CD4-positive, alpha-beta T cell treated with Interleukin-6 at 100 ng/mL for 8 hours (primary cell): ENCODE results near the gene ZNF423.

Experiments used
- DNase-seq: peaks from one replicate; pipeline ENCODE4 v3.0.0-alpha.2; 2020; ENCODE audit warnings: mixed read lengths, low spot score

Gene ZNF423

DNA sequence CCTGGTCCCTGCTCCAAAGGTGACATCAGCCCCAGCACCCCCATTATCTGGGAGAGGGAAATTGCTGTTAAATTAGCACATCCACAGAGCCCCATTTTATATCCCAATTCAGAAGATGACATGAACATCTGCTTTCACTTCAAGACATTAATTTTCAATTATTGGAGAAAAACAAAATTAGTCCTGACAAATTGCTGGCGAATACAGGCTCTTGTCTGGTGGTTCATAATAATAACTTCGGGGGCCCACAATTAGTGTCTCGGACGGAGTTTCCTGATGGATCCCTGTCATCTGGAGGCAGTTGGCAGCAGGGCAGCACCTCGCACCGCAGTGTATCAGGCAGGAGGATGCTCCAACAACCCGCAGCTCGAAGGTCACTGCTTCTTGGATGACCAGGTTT lies 7.4 kb downstream of the ZNF423 start:
- no peak for DNase-seq

- no peak for DNase-seq
These were observed 9.1 kb downstream of the ZNF423 start for GRCh38 chr16:49846800-49847199.

GRCh38 chr16:49844359-49844758 lies 11.6 kb downstream of the ZNF423 start:
- no peak for DNase-seq

DNA sequence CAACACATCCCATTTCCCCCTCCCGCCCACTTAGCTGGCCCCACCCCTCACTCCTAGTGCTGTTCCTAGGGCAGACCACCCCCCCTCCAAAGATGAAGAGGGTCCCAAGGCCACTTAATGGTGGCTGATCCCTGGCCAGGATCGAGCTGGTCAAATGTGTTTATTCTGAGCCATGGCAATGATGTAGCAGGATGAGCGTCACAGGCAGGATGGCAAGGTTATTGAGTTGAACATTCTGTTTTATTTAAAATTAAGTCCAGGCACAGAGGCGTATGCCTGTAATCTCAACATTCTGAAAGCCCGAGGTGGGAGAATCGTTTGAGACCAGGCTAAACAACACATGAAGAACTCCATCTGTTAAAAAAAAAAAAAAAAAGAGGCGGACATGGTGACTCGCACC lies 12.2 kb downstream of the ZNF423 start:
- no peak for DNase-seq

DNA sequence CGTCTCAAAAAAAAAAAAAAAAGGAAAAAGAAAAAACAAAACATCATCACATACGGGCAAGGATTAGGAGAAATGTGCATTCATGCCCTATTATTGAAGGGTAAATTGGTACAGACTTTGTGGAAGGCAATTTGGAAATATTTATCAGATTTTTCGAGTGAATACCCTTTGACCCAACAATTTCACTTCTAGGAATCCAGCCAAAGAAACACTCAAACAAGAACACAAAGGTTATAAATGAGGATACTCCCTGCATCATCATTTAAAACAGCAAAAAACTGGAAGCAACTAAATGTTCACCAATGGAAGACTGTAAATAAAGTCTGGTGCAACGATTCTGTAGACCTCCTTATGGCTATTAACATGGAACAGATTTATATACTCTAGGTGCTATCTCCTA lies 12.9 kb downstream of the ZNF423 start:
- DNase-seq = no peak

DNA sequence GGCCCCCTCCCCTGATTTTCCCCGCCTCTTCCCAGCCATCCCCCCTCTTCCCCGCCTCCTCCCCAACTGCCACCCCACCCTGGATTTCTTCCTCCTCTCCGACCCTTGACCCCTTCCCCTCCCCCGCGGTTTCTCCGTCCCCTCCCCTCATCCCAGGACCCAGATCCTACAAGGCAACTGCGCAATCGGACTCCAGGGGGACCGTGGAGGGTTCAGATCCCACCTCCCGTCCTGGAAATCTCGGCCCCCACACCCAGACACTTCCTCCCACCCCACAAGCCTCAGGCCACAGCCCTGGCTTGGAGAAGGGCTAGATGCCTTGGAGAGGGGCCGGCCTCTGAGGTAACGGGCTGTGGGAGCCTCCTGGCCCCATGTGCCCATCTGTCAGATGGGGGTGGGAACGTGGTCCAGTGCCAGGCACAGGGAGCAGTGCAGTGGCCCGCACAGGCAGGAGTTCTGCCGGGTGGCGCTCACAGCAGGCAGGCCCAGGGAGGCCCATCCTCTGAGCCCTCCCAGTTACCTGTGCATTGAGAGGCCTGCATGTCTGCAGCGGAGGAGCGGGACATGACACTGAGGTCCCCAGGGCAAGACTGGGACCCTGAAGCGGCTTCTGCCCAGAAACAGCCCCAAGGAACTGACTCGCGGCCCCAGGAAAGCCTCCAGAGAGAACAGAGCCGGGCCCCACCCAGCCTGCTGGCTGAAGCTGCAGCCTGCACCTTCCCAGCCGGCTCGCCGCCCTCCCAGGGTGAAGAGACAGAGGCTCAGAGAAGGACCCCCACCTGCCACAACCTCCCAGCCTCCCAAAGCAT lies 16.7 kb downstream of the ZNF423 start:
- no peak for DNase-seq

- no peak for DNase-seq
These were observed 17.4 kb downstream of the ZNF423 start for GRCh38 chr16:49838441-49839016.

- no peak for DNase-seq
These were observed 18.1 kb downstream of the ZNF423 start for GRCh38 chr16:49837688-49838410.

DNA sequence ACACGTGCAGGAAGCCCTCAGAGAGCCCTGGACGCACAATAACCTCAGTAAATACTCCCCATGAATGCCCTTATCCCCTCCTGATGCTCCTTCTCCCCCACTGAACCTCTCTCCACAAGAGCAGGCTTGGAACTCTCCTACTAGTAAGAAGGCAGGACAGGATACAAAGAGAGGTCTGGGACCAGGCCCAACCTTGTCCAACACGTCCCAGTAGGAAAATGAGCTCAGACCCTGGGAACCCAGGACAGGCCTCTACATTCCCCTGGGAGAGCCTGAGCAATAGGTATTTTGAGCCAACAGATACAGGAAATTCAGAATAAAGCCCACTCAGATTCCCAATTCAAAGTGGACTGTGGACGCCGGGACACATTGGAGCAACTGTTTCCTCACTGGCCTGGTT lies 19.2 kb downstream of the ZNF423 start:
- no peak for DNase-seq

- no peak for DNase-seq
These were observed 19.7 kb downstream of the ZNF423 start for GRCh38 chr16:49836218-49836617.

- no peak for DNase-seq
These were observed 20.6 kb downstream of the ZNF423 start for GRCh38 chr16:49835161-49835777.

GRCh38 chr16:49834531-49835151 lies 21.3 kb downstream of the ZNF423 start:
- no peak for DNase-seq

DNA sequence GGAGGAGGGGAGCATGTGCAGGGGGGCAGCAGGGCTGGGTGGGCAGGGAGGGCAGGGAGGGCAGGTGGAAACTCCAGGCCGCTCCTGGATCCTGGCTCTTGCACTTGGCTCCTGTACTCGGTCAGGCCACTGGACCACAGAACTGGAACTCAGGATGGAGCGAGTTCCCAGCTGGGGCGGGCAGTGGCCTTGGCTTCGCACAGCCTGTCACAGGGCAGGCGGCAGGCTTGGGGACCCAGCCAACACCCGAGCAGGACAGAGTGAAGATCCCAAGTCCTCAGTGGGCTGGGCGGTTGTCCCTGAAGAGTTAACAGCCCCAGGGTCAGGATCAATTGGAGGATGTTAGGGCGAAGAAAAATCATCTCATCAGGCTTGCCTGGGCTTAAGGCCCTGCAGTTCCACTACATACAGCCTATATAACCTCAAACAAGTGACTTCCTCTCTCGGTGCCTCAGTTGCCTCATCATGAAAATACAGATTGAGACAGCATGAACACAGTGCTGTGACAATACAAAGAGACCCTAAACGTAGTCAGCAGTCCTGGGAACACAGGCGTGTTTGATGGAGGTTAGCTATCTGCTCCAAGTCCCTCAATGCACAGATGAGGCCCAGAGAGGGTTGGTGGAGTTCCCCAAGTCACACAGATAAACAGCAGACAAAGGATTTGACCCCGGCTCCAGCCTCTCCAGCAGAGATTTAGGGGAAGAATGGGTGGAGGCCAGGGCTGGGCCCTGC lies 21.9 kb downstream of the ZNF423 start:
- no peak for DNase-seq

- DNase-seq = no peak
These were observed 22.8 kb downstream of the ZNF423 start for GRCh38 chr16:49833085-49833484.

GRCh38 chr16:49832177-49832576 lies 23.7 kb downstream of the ZNF423 start:
- DNase-seq = no peak

GRCh38 chr16:49830873-49831272 lies 25.0 kb downstream of the ZNF423 start:
- no peak for DNase-seq

DNA sequence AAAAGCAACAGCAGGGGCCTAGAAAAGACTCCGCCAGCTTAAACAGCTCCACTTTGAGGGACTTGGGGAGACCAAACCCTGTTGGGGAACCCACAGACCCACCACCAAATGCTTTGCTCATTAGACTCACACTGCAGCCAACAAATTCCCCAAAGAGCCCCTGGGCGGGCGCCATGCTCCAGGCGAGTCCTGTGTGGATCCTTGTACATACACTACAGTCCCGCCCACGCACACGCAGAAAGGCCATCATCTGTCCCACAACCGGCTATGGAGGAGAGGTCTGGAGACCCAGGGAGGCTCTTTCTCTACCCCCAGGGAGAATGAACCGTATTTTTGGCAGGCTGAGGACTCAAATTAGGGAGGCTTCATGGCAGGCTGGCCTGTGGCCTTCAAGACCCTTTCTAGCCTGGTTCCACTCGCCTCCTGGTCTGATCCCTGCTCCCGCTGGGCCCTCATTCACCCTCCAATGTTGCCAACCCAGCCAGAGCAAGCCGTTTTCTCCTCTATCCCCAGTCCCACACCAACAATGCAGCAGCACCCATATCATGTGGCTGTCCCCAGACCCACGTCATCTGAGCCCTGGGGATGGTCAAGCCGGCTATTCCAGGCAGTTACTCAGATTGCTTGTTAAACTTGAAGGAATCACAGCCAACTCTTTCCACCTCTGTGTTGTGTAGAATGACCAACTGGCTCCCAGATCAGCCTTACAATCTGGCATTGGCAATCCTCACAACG lies 27.2 kb downstream of the ZNF423 start:
- no peak for DNase-seq

- no peak for DNase-seq
These were observed 28.0 kb downstream of the ZNF423 start for GRCh38 chr16:49827805-49828438.

DNA sequence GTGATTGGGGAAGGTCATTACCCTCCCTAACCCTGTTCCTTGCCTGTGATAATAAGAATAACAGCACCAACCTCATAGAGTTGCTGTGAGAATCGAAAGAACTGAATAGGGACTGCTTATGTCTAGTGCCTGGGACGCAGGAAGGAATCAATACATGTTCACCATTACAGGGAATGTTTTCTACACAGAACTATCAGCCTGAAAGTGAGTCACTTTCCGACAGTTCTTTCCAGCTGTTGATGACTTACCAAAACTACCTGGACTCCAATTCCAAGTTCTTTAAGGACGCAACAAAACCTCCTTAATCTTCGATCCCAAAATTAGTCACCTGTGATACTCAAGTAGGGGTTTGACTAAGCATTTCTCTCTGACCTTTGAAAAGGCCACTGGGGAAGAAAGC lies 29.4 kb downstream of the ZNF423 start:
- no peak for DNase-seq

DNA sequence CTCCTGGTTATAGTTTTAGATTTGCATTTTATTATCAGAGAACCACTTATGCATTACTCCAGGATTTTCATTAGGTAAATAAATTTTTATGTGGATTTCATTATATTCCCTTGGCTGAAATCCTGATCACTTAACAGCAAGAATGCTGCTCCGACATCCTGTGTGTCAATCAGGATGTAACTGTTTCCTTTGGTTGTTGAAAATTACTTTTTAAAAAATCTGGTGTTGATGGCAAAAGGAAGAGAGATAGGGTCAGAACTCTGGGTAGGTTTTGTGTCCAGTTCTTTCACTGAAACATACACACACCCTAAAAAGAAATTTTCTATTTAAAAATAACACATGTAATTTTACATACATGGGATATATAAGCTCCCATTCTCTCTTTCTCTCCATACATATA lies 30.9 kb downstream of the ZNF423 start:
- DNase-seq = no peak
